Islet of Langerhans (tissue), 1 donor: Measurements from ENCODE around the gene H3-3A.

Experiments used
- FAIRE-seq: peaks from one replicate; lab custom pipeline; 2011; peaks lifted over from hg19 to GRCh38; lab: Jason Lieb, UNC

Gene H3-3A

GRCh38 chr1:226062558-226063223, at the start of gene H3-3A:
Gene H3-3A, plus strand, starts transcription at chr1:226062716. Its CDS starts 1,636 bp downstream, at chr1:226064352.
- no peak for FAIRE-seq

GRCh38 chr1:226017070-226017469, 45.4 kb upstream of the H3-3A start:
- FAIRE-seq, result no peak

- FAIRE-seq, result no peak
Observed at GRCh38 chr1:226019572-226019971, 42.9 kb upstream of the H3-3A start.

- FAIRE-seq, result no peak
Observed at GRCh38 chr1:226021401-226021800, 41.1 kb upstream of the H3-3A start.

- no peak for FAIRE-seq
Observed at GRCh38 chr1:226021801-226022200, 40.7 kb upstream of the H3-3A start.

- no peak for FAIRE-seq
Observed at GRCh38 chr1:226023735-226024134, 38.8 kb upstream of the H3-3A start.

GRCh38 chr1:226026833-226027232, 35.7 kb upstream of the H3-3A start:
- no peak for FAIRE-seq

GRCh38 chr1:226027538-226028217, 34.8 kb upstream of the H3-3A start:
- FAIRE-seq, result no peak

- FAIRE-seq, result no peak
Observed at GRCh38 chr1:226029093-226029496, 33.4 kb upstream of the H3-3A start.

- no peak for FAIRE-seq
Observed at GRCh38 chr1:226029568-226030225, 32.8 kb upstream of the H3-3A start.

GRCh38 chr1:226033582-226033981, 28.9 kb upstream of the H3-3A start:
- FAIRE-seq, result no peak

GRCh38 chr1:226033991-226034390, 28.5 kb upstream of the H3-3A start:
- no peak for FAIRE-seq

- no peak for FAIRE-seq
Observed at GRCh38 chr1:226034482-226034881, 28.0 kb upstream of the H3-3A start.

- FAIRE-seq, result no peak
Observed at GRCh38 chr1:226035915-226036314, 26.6 kb upstream of the H3-3A start.

GRCh38 chr1:226038661-226039060, 23.9 kb upstream of the H3-3A start:
- no peak for FAIRE-seq

GRCh38 chr1:226041419-226041818, 21.1 kb upstream of the H3-3A start:
- no peak for FAIRE-seq

- no peak for FAIRE-seq
Observed at GRCh38 chr1:226044514-226045101, 17.9 kb upstream of the H3-3A start.

- FAIRE-seq, result no peak
Observed at GRCh38 chr1:226046240-226046639, 16.3 kb upstream of the H3-3A start.

- FAIRE-seq, result no peak
Observed at GRCh38 chr1:226047495-226047894, 15.0 kb upstream of the H3-3A start.

GRCh38 chr1:226048886-226049285, 13.6 kb upstream of the H3-3A start:
- FAIRE-seq, result no peak

GRCh38 chr1:226050133-226050532, 12.4 kb upstream of the H3-3A start:
- FAIRE-seq, result no peak

- FAIRE-seq, result no peak
Observed at GRCh38 chr1:226051365-226051764, 11.2 kb upstream of the H3-3A start.

- FAIRE-seq, result no peak
Observed at GRCh38 chr1:226052061-226052460, 10.5 kb upstream of the H3-3A start.
